Body of pancreas (tissue), 4 donors: ENCODE data around the gene MYLK. TPM values are rescaled to one million over a fixed set of nuclear protein-coding genes. Genes with fewer than 3 reads are reported as not detected.

Source experiments
- ATAC-seq: fragments of 150-250 bp; one replicate; pipeline ENCODE4 v1.9.1; 2016
- DNase-seq, 4 donors: peaks; one replicate each; pipeline ENCODE4 v3.0.0-alpha.2; 2019
- H3K27ac ChIP-seq, 4 donors: fragments of 200-600 bp; sonication (generic); 1 replicate in 3 of 4; 2 replicates in 1 of 4; pipeline versions ENCODE4 v1.5.1 to v1.6.1; 2016 to 2019; ENCODE audit warnings: mild to moderate bottlenecking in 1 of 4, mixed read lengths in 1 of 4, moderate library complexity in 1 of 4
- H3K27me3 ChIP-seq, 2 donors: fragments of 200-600 bp; sonication (generic); one replicate each; pipeline ENCODE4 v1.6.0; 2016; ENCODE audit warnings: mild to moderate bottlenecking in 1 of 2
- H3K36me3 ChIP-seq, 2 donors: fragments of 200-600 bp; sonication (generic); replicated peaks in 1 of 2; 2 replicates each; pipeline ENCODE4 v1.5.1; 2016; ENCODE audit warnings: low read depth in 2 of 2; ENCODE audit not compliant: insufficient read depth in 1 of 2
- H3K4me1 ChIP-seq: fragments of 200-600 bp; sonication (generic); one replicate; pipeline ENCODE4 v1.6.0; 2016
- H3K4me3 ChIP-seq, 2 donors: fragments of 200-600 bp; sonication (generic); 1 replicate in 1 of 2; 2 replicates in 1 of 2; pipeline ENCODE4 v1.5.1; 2016 to 2019
- H3K9me3 ChIP-seq, 3 donors: fragments of 200-600 bp; sonication (generic); 1 replicate in 2 of 3; 2 replicates in 1 of 3; pipeline ENCODE4 v1.5.1; 2016
- CTCF ChIP-seq, 7 experiments: fragments of 450-650 bp in 4 of 7; fragments of 200-600 bp in 3 of 7; sonication (generic) in 3 of 7; IDR thresholded peaks; one replicate each; pipeline ENCODE4 v1.5.1; 2016 to 2019; ENCODE audit warnings: antibody characterized with exemption in 7 of 7
- POLR2A ChIP-seq, 3 donors: fragments of 450-650 bp; IDR thresholded peaks; one replicate each; pipeline ENCODE4 v1.6.1; 2016; ENCODE audit warnings: antibody characterized with exemption in 3 of 3, mild to moderate bottlenecking in 2 of 3
- WGBS, 2 donors: methylation state at CpG; one replicate each; pipeline ENCODE4 v1.1.5; 2017; 5-methylcytosine and 5-hydroxymethylcytosine counted together
- intact Hi-C: fragments of 100-400 bp; cut with DNase I; formaldehyde crosslinking; loops from one replicate; pipeline ENCODE4 v1.15.1; 2023
- total RNA-seq, 2 donors: library from RNA; depleted of rRNA; stranded (reverse); fragments of >200 nt; gene quantifications; one replicate each; pipeline ENCODE4 v1.1.0, GENCODE V29; 2016

Gene MYLK
- total RNA-seq, 2 donors from 2014 or later, result 7.6 to 36.6 TPM

GRCh38 chr3:123685780-123686179 is 198.4 kb downstream of the MYLK start:
- no peak for ATAC-seq
- no peaks in the 10 kb centered on the region for H3K27me3 ChIP-seq
- no peaks in the 10 kb centered on the region for H3K36me3 ChIP-seq

GRCh38 chr3:123684636-123685035 is 199.5 kb downstream of the MYLK start:
- Histone ChIP-seq H3K4me3 (no peak overlapping the region), H3K4me1 (peaks cover 5% of the 10 kb centered on the region), H3K27me3 (no peaks in the 10 kb centered on the region), H3K9me3 (no peaks in the 10 kb centered on the region), H3K36me3 (no peaks in the 10 kb centered on the region), H3K27ac (no peak overlapping the region)
- no peak for TF ChIP-seq POLR2A (IDR thresholded peaks at IDR 0.05)
- TF ChIP-seq CTCF (IDR thresholded peaks at IDR 0.05), result no peak
- intact Hi-C loops, result no loop called here
- WGBS, 2 donors, result 89 to 93% methylated on average over 7 of the region's 7 CpGs
- DNase-seq, result no peak
- no peak for ATAC-seq

More at GRCh38 chr3:123685780-123686179, 198.4 kb downstream of the MYLK start:
- DNase-seq, result no peak
- WGBS, 2 donors, result 77 to 86% methylated on average over 9 of the region's 9 CpGs
- TF ChIP-seq CTCF (IDR thresholded peaks at IDR 0.05), result no peak
- intact Hi-C loops, result no loop called here
- H3K27ac ChIP-seq, result no peak overlapping the region
- no peaks in the 10 kb centered on the region for H3K9me3 ChIP-seq
- H3K4me3 ChIP-seq, result no peak overlapping the region
- peaks cover 5% of the 10 kb centered on the region for H3K4me1 ChIP-seq

- peaks cover 5% of the 10 kb centered on the region for H3K4me1 ChIP-seq
- WGBS, 2 donors, result 76 to 90% methylated on average over 4 of the region's 4 CpGs
- H3K27me3 ChIP-seq, result no peaks in the 10 kb centered on the region
- H3K27ac ChIP-seq, result no peak overlapping the region
- intact Hi-C loops, result no loop called here
- H3K4me3 ChIP-seq, result no peak overlapping the region
- no peak for TF ChIP-seq CTCF (IDR thresholded peaks at IDR 0.05)
- H3K36me3 ChIP-seq, result no peaks in the 10 kb centered on the region
- no peak for DNase-seq
- H3K9me3 ChIP-seq, result no peaks in the 10 kb centered on the region
- no peak for ATAC-seq
These were observed 199.9 kb downstream of the MYLK start for GRCh38 chr3:123684209-123684608.

- H3K4me3 ChIP-seq, result no peak overlapping the region
- H3K36me3 ChIP-seq, result no peaks in the 10 kb centered on the region
- no peaks in the 10 kb centered on the region for H3K9me3 ChIP-seq
- WGBS, 2 donors, result 76 to 78% methylated on average over 4 to 10 of the region's 10 CpGs
- intact Hi-C loops, result no loop called here
- no peak for TF ChIP-seq POLR2A (IDR thresholded peaks at IDR 0.05)
- TF ChIP-seq CTCF (IDR thresholded peaks at IDR 0.05), result no peak
- no peaks in the 10 kb centered on the region for H3K27me3 ChIP-seq
- no peak overlapping the region for H3K27ac ChIP-seq
- ATAC-seq (no peak), DNase-seq (no peak)
- peaks cover 5% of the 10 kb centered on the region for H3K4me1 ChIP-seq
These were observed 200.5 kb downstream of the MYLK start for GRCh38 chr3:123683505-123684154.
